K562 (cell line): ENCODE measurements around the gene CRHR1.

Experiments
- ATF1 ChIP-seq, 2 experiments: fragments of 450-650 bp in 1 of 2; IDR thresholded peaks; 2 replicates each; pipeline ENCODE4 v1.6.1; 2016; ENCODE audit warnings: missing compliant biosample characterization in 1 of 2, missing genetic modification characterization in 1 of 2
- CREBBP ChIP-seq: IDR thresholded peaks from one replicate; pipeline ENCODE4 v1.6.1; 2012; ENCODE audit warnings: low read depth, mild to moderate bottlenecking, control low read depth, inconsistent platforms, low read length
- JUN ChIP-seq, 2 experiments: sonication (generic) in 1 of 2; formaldehyde crosslinking in 1 of 2; IDR thresholded peaks; 2 replicates each; pipeline versions ENCODE4 v1.6.1 to v1.8.0; 2012 to 2022; ENCODE audit warnings: borderline replicate concordance in 2 of 2, mild to moderate bottlenecking in 2 of 2, improper control_type of control experiment in 1 of 2, low read depth in 1 of 2, low read length in 1 of 2, missing genetic modification reagents in 1 of 2
- ZBTB7A ChIP-seq: IDR thresholded peaks from 2 replicates; pipeline ENCODE4 v1.6.1; 2011; ENCODE audit warnings: low read depth, mild to moderate bottlenecking, low read length, moderate library complexity, borderline replicate concordance; ENCODE audit not compliant: control insufficient read depth
- ZNF133 ChIP-seq: fragments of 250-450 bp; sonication (Bioruptor Pico); IDR thresholded peaks from 2 replicates; pipeline ENCODE4 v1.4.0; 2020; ENCODE audit warnings: mild to moderate bottlenecking
- TF ChIP-seq, protein P1 (sequence below), 3 experiments: IDR thresholded peaks in 2 of 3; conservative IDR thresholded peaks in 1 of 3; 2 replicates each; pipeline ENCODE4 v1.5.1; 2011 to 2012; ENCODE audit warnings: low read length in 3 of 3, mild to moderate bottlenecking in 3 of 3, control low read depth in 2 of 3, improper control_type of control experiment in 1 of 3, inconsistent platforms in 1 of 3, low read depth in 1 of 3, mixed read lengths in 1 of 3, moderate library complexity in 1 of 3; ENCODE audit not compliant: insufficient read depth in 2 of 3

DNA sequence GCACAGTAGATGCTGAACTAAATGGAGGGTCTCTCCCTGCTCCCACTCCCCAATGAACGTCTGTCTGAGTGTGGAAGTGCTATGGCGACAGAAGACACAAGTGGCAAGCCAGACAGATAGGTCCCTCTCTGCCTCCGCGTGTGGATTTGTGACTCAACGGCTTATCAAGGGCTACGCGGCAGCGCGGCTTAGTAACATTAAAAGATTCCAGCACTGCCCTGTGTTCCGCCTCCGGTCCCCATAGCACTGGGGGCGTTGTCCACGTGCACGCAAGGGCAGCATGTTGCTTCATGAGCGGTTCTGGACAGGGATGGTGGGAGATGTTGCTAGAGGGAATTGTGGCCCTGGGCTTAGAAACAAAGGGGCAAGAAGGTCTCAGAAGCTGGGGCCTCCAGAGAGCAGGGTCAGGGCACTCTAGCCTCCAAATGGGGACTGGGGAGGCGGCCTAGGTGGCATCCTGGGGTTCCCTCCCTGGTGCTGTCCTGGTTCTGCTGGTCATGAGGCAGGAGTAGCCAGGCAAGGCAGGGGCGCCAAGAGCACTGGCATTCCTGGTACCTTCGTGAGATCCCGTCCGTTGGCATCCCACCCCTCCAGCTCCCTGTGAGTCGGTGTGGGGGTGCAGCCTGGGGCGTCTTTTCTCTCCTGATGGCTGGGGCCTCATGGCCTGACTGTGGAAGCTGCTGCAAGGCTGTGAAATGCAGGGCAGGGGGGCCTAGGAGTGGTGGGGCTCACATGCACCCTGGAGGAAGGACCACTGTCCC lies 9.1 kb downstream of the CRHR1 start:
- TF ChIP-seq, protein P1, sequence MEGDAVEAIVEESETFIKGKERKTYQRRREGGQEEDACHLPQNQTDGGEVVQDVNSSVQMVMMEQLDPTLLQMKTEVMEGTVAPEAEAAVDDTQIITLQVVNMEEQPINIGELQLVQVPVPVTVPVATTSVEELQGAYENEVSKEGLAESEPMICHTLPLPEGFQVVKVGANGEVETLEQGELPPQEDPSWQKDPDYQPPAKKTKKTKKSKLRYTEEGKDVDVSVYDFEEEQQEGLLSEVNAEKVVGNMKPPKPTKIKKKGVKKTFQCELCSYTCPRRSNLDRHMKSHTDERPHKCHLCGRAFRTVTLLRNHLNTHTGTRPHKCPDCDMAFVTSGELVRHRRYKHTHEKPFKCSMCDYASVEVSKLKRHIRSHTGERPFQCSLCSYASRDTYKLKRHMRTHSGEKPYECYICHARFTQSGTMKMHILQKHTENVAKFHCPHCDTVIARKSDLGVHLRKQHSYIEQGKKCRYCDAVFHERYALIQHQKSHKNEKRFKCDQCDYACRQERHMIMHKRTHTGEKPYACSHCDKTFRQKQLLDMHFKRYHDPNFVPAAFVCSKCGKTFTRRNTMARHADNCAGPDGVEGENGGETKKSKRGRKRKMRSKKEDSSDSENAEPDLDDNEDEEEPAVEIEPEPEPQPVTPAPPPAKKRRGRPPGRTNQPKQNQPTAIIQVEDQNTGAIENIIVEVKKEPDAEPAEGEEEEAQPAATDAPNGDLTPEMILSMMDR (IDR thresholded peaks at IDR 0.05 in 2 of 3, conservative IDR thresholded peaks at IDR 0.05 in 1 of 3; ENCODE audit: insufficient read depth in 2 of 3, low read depth in 1 of 3, low read length in 3 of 3), result no peak
- TF ChIP-seq JUN (IDR thresholded peaks at IDR 0.05; ENCODE audit: borderline replicate concordance, low read depth, low read length) (no peak), JUN (CRISPR knock-in tag; IDR thresholded peaks at IDR 0.05; ENCODE audit: borderline replicate concordance) (no peak), CREBBP (no peak), ZNF133 (no peak), ZBTB7A (no peak), ATF1 (CRISPR knock-in tag; IDR thresholded peaks at IDR 0.05) (no peak), ATF1 (tag; IDR thresholded peaks at IDR 0.05) (no peak)
